ENCODE data around the gene MYLK. TPM values are rescaled to one million over a fixed set of nuclear protein-coding genes. Genes with fewer than 3 reads are reported as not detected.
"Not testable (repeated sequence)": the region's sequence is repeated elsewhere in the genome, so short reads cannot be mapped to it uniquely, and the experiment has no call there.

The MYLK gene
- 62.7 and 75.9 TPM in 2 replicates for total RNA-seq (2014; rRNA removed)
- 96.5 TPM for polyA plus RNA-seq (2012)

- DNase-seq (ENCODE audit: low read depth) = peak; percentile 92
Observed at GRCh38 chr3:123884203-123884831, at the start of gene MYLK. Gene MYLK (minus strand): TSS chr3:123884332. CDS start chr3:123793841, 90,491 bp downstream.

- DNase-seq (ENCODE audit: low read depth) = no peak
Observed at GRCh38 chr3:123930445-123930844, 46.3 kb upstream of the MYLK start.

- no peak for DNase-seq (ENCODE audit: low read depth)
Observed at GRCh38 chr3:123929325-123929724, 45.2 kb upstream of the MYLK start.

GRCh38 chr3:123926396-123926795 lies 42.3 kb upstream of the MYLK start:
- no peak for DNase-seq (ENCODE audit: low read depth)

GRCh38 chr3:123920868-123921267 lies 36.7 kb upstream of the MYLK start:
- DNase-seq (ENCODE audit: low read depth) = no peak

- peak; percentile 24 for DNase-seq (ENCODE audit: low read depth)
Observed at GRCh38 chr3:123920383-123920782, 36.3 kb upstream of the MYLK start.

GRCh38 chr3:123919353-123919752 lies 35.2 kb upstream of the MYLK start:
- DNase-seq (ENCODE audit: low read depth) = no peak

- no peak for DNase-seq (ENCODE audit: low read depth)
Observed at GRCh38 chr3:123914829-123915228, 30.7 kb upstream of the MYLK start.

GRCh38 chr3:123909785-123910184 lies 25.7 kb upstream of the MYLK start:
- no peak for DNase-seq (ENCODE audit: low read depth)

GRCh38 chr3:123907720-123908119 lies 23.6 kb upstream of the MYLK start:
- DNase-seq (ENCODE audit: low read depth) = no peak

GRCh38 chr3:123899300-123899865 lies 15.3 kb upstream of the MYLK start:
- no peak for DNase-seq (ENCODE audit: low read depth)

GRCh38 chr3:123893012-123893411 lies 8.9 kb upstream of the MYLK start:
- DNase-seq (ENCODE audit: low read depth) = no peak

GRCh38 chr3:123892195-123892594 lies 8.1 kb upstream of the MYLK start:
- DNase-seq (ENCODE audit: low read depth) = no peak

- not testable (repeated sequence) for DNase-seq (ENCODE audit: low read depth)
Observed at GRCh38 chr3:123890991-123891390, 6.9 kb upstream of the MYLK start.

GRCh38 chr3:123890162-123890561 lies 6.0 kb upstream of the MYLK start:
- not testable (repeated sequence) for DNase-seq (ENCODE audit: low read depth)

- no peak for DNase-seq (ENCODE audit: low read depth)
Observed at GRCh38 chr3:123884993-123885392, 861 bp upstream of the MYLK start.

GRCh38 chr3:123883701-123884202 lies 380 bp downstream of the MYLK start:
- DNase-seq (ENCODE audit: low read depth) = no peak

GRCh38 chr3:123883111-123883510 lies 1.0 kb downstream of the MYLK start:
- no peak for DNase-seq (ENCODE audit: low read depth)

GRCh38 chr3:123881771-123882170 lies 2.4 kb downstream of the MYLK start:
- no peak for DNase-seq (ENCODE audit: low read depth)

GRCh38 chr3:123880998-123881561 lies 3.1 kb downstream of the MYLK start:
- peak; percentile 70 for DNase-seq (ENCODE audit: low read depth)

- no peak for DNase-seq (ENCODE audit: low read depth)
Observed at GRCh38 chr3:123878807-123879206, 5.3 kb downstream of the MYLK start.

- no peak for DNase-seq (ENCODE audit: low read depth)
Observed at GRCh38 chr3:123877965-123878364, 6.2 kb downstream of the MYLK start.

- no peak for DNase-seq (ENCODE audit: low read depth)
Observed at GRCh38 chr3:123877466-123877865, 6.7 kb downstream of the MYLK start.
